Measurements from ENCODE around the gene DUSP19. TPM values are rescaled to one million over a fixed set of nuclear protein-coding genes. Genes with fewer than 3 reads are reported as not detected.

Gene DUSP19
- total RNA-seq, 1 donor from 2014 or later: 0.58 TPM

DNA sequence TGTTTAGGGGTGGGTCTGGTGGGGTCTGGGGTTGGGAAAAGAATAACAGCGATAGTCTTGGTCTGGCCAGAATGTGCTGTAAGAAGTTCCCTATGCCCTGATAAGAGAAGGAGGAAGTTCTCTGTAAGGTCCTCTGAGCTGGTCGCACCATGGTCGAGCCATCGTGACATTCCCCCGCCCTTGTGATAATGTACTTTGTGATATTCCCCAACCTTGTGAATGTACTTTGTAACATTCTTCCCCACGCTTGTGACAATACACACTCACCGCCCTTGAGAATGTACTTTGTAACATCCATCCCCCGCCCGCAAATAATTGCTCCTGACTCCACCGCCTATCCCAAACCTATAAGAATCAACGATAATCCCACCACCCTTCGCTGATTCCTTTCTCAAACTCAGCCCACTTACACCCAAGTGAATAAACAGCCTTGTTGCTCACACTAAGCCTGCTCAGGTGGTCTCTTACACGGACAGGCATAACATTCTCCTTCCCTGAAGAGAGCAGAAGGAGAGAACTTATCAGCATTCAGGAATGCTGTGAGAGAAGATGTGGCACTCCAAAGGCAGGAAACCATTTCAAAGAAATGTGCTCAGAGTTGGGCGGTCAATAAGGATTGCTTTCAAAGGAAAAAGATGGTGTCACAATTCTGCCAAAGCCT lies 17.8 kb upstream of the DUSP19 start:
- no peaks in the 10 kb centered on the region for H3K36me3 ChIP-seq (ENCODE audit: control insufficient read depth, insufficient read depth, low read length)
- H3K4me3 ChIP-seq (ENCODE audit: low read depth, low read length): no peak overlapping the region
- no peaks in the 10 kb centered on the region for H3K27me3 ChIP-seq (ENCODE audit: control insufficient read depth, insufficient read depth, low read length)
- TF ChIP-seq, protein P1, sequence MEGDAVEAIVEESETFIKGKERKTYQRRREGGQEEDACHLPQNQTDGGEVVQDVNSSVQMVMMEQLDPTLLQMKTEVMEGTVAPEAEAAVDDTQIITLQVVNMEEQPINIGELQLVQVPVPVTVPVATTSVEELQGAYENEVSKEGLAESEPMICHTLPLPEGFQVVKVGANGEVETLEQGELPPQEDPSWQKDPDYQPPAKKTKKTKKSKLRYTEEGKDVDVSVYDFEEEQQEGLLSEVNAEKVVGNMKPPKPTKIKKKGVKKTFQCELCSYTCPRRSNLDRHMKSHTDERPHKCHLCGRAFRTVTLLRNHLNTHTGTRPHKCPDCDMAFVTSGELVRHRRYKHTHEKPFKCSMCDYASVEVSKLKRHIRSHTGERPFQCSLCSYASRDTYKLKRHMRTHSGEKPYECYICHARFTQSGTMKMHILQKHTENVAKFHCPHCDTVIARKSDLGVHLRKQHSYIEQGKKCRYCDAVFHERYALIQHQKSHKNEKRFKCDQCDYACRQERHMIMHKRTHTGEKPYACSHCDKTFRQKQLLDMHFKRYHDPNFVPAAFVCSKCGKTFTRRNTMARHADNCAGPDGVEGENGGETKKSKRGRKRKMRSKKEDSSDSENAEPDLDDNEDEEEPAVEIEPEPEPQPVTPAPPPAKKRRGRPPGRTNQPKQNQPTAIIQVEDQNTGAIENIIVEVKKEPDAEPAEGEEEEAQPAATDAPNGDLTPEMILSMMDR (IDR thresholded peaks at IDR 0.05; ENCODE audit: insufficient read depth, low read length, poor library complexity, severe bottlenecking): no peak
- DNase-seq (ENCODE audit: low read depth): no peak

DNA sequence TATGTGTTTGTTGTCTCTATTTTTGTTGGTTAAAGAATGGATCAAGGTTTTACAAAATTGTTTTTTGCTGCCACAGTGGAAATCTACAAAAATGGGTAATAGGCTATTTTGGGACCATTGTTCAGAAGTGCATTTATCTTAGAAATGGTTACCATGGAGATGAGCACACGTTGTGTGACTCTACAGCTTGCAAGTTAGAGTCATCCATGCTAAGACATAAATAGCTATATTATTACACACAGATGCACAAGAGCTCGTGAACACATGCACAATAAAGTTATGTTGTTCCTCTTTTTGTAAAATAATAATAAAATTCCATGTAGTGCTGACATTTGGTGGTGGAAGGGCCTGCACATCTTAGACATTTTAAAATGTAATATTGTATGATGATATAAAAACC lies 15.5 kb upstream of the DUSP19 start:
- TF ChIP-seq, protein P1 (IDR thresholded peaks at IDR 0.05; ENCODE audit: insufficient read depth, low read length, poor library complexity, severe bottlenecking): no peak
- DNase-seq (ENCODE audit: low read depth): peak; percentile 18
- Histone ChIP-seq H3K4me3 (ENCODE audit: low read depth, low read length) (no peak overlapping the region), H3K36me3 (ENCODE audit: control insufficient read depth, insufficient read depth, low read length) (no peaks in the 10 kb centered on the region), H3K27me3 (ENCODE audit: control insufficient read depth, insufficient read depth, low read length) (no peaks in the 10 kb centered on the region)

DNA sequence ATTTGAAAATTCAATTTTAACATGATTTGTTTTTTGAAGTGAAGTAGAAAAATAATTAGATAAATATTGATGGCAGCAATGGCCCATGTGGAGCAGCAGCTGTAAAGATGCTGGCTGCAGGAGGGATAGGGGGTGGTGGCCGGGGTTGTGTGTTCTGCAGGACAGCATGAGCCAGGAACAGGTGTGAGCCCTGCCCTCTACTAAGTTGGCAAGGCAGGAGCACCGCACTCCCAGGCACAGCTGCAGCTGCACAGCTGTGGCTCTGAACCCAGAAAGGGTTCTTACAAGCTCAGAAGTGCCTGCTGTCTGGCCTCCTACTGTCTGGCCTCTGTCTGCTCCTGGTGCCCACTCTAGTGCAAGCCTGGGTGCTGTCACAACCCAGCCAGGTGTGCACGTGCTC lies 10.0 kb upstream of the DUSP19 start:
- Histone ChIP-seq H3K4me3 (ENCODE audit: low read depth, low read length) (no peak overlapping the region), H3K36me3 (ENCODE audit: control insufficient read depth, insufficient read depth, low read length) (no peaks in the 10 kb centered on the region), H3K27me3 (ENCODE audit: control insufficient read depth, insufficient read depth, low read length) (no peaks in the 10 kb centered on the region)
- no peak for DNase-seq (ENCODE audit: low read depth)
- TF ChIP-seq, protein P1 (IDR thresholded peaks at IDR 0.05; ENCODE audit: insufficient read depth, low read length, poor library complexity, severe bottlenecking): no peak

DNA sequence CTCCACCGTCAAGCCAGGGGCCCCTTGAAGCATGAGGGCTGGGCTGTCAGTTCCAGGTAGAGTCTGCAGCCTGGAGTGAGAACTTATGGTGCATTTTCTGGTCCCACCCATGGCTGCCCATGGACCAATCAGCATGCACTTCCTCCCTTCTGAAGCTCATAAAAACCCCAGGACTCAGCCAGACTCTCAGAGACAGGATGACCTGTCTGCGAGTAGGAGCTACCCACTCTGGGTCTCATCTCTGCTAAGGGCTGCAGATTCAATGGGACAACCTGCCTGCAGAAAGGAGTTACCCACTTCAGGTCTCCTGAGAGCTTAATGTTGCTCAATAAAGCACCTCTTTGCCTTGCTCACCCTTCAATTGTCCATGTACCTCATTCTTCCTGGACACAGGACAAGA lies 9.4 kb upstream of the DUSP19 start:
- DNase-seq (ENCODE audit: low read depth): no peak
- no peaks in the 10 kb centered on the region for H3K27me3 ChIP-seq (ENCODE audit: control insufficient read depth, insufficient read depth, low read length)
- TF ChIP-seq, protein P1 (IDR thresholded peaks at IDR 0.05; ENCODE audit: insufficient read depth, low read length, poor library complexity, severe bottlenecking): no peak
- H3K36me3 ChIP-seq (ENCODE audit: control insufficient read depth, insufficient read depth, low read length): no peaks in the 10 kb centered on the region
- no peak overlapping the region for H3K4me3 ChIP-seq (ENCODE audit: low read depth, low read length)

DNA sequence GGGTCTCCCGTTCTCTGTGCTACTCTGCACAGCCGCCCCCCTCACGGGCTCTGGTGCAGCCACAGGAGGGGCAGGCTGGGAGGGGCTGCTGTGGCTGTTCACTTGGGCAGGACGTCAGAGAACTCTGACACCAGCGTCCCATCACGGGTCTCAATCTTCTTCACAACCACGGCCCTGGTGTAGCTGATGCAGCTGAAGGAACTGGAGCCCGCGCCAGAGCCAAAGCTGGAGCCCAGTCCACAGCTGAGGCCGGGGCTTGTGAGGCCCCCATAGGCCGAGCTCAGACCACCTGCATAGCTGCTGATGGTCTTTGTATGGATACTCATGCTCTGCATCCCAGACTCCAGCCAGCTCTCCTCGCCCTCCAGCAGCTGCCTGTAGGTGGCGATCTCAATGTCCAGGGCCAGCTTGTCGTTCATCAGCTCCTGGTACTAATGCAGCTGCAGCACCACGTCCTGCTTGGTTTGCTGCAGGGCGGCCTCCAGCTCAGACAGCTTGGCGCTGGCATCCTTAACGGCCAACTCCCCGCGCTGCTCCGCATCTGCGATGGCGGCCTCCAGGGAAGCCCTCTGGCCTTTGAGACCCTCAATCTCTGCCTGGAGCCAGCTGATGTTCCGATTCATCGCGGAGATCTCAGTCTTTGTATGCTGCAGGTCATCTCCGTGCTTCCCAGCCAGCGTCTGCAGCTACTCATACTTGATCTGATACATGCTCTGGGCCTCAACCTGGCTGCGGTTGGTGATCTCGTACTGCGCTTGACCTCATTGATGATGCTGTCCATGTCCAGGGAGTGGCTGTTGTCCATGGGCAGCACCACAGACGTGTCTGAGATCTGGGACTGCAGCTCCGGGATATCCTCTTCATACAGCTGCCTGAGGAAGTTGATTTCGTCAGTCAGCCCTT lies 7.4 kb upstream of the DUSP19 start:
- H3K36me3 ChIP-seq (ENCODE audit: control insufficient read depth, insufficient read depth, low read length): no peaks in the 10 kb centered on the region
- TF ChIP-seq, protein P1 (IDR thresholded peaks at IDR 0.05; ENCODE audit: insufficient read depth, low read length, poor library complexity, severe bottlenecking): peak; percentile 52
- no peaks in the 10 kb centered on the region for H3K27me3 ChIP-seq (ENCODE audit: control insufficient read depth, insufficient read depth, low read length)
- H3K4me3 ChIP-seq (ENCODE audit: low read depth, low read length): no peak overlapping the region
- no peak for DNase-seq (ENCODE audit: low read depth)

All from kidney epithelial cell (primary cell).